NB4 (cell line): ENCODE data around the gene FAM174A.

Experiments used
- POLR2A ChIP-seq: IDR thresholded peaks from 2 replicates; pipeline ENCODE4 v1.6.1; 2011; ENCODE audit warnings: mild to moderate bottlenecking; ENCODE audit not compliant: insufficient read length; ENCODE audit errors: extremely low read depth
- TF ChIP-seq, protein P1 (sequence below): IDR thresholded peaks from one replicate; pipeline ENCODE4 v1.5.1; 2012; ENCODE audit warnings: low read depth, low read length

DNA sequence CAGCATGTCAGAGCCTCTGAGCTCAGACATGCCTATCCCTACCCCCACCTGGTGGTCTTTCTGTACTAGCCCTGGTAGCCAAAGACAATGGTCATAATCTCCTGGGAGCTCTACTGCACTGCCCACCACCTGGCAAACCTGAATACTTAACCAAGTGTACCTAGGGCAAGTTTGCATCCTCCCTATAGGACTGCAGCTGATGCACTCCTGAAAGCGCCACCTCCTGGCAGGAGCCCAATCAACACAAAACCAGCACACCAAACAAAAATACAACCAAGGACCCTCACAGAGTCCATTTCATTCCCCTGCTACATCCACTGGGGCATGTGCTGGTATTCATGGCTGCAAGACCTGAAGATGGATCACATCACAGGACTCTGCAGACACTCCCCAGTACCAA lies 14.8 kb upstream of the FAM174A start:
- no peak for TF ChIP-seq POLR2A
- TF ChIP-seq, protein P1, sequence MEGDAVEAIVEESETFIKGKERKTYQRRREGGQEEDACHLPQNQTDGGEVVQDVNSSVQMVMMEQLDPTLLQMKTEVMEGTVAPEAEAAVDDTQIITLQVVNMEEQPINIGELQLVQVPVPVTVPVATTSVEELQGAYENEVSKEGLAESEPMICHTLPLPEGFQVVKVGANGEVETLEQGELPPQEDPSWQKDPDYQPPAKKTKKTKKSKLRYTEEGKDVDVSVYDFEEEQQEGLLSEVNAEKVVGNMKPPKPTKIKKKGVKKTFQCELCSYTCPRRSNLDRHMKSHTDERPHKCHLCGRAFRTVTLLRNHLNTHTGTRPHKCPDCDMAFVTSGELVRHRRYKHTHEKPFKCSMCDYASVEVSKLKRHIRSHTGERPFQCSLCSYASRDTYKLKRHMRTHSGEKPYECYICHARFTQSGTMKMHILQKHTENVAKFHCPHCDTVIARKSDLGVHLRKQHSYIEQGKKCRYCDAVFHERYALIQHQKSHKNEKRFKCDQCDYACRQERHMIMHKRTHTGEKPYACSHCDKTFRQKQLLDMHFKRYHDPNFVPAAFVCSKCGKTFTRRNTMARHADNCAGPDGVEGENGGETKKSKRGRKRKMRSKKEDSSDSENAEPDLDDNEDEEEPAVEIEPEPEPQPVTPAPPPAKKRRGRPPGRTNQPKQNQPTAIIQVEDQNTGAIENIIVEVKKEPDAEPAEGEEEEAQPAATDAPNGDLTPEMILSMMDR, result peak; percentile 30
